GM21737 (cell line): Measurements from ENCODE around the gene FRMD4A.
"Not testable (repeated sequence)": the region's sequence is repeated elsewhere in the genome, so short reads cannot be mapped to it uniquely, and the experiment has no call there.

Source experiments
- ATAC-seq: cut with Tn5 transposase; IDR thresholded peaks from one replicate; pipeline ENCODE4 v1.9.1; 2021; ENCODE audit warnings: mild to moderate bottlenecking, moderate library complexity; ENCODE audit not compliant: unreplicated experiment

The FRMD4A gene

GRCh38 chr10:14063531-14064285 lies 267.0 kb downstream of the FRMD4A start:
- no peak for ATAC-seq

- ATAC-seq = no peak
Observed at GRCh38 chr10:14062528-14063260, 268.0 kb downstream of the FRMD4A start.

- ATAC-seq = no peak
Observed at GRCh38 chr10:14060320-14061070, 270.2 kb downstream of the FRMD4A start.

GRCh38 chr10:14056610-14057332 lies 274.0 kb downstream of the FRMD4A start:
- ATAC-seq = no peak

- no peak for ATAC-seq
Observed at GRCh38 chr10:14052931-14053330, 277.8 kb downstream of the FRMD4A start.

GRCh38 chr10:14050598-14050997 lies 280.1 kb downstream of the FRMD4A start:
- no peak for ATAC-seq

- ATAC-seq = no peak
Observed at GRCh38 chr10:14048930-14049613, 281.7 kb downstream of the FRMD4A start.

- no peak for ATAC-seq
Observed at GRCh38 chr10:14047431-14047830, 283.3 kb downstream of the FRMD4A start.

- ATAC-seq = not testable (repeated sequence)
Observed at GRCh38 chr10:14042051-14042450, 288.7 kb downstream of the FRMD4A start.

GRCh38 chr10:14040787-14041631 lies 289.7 kb downstream of the FRMD4A start:
- no peak for ATAC-seq

GRCh38 chr10:14039968-14040668 lies 290.6 kb downstream of the FRMD4A start:
- no peak for ATAC-seq

- ATAC-seq = no peak
Observed at GRCh38 chr10:14036233-14036632, 294.5 kb downstream of the FRMD4A start.

- ATAC-seq = no peak
Observed at GRCh38 chr10:14035506-14035905, 295.2 kb downstream of the FRMD4A start.

- ATAC-seq = no peak
Observed at GRCh38 chr10:14032406-14032998, 298.2 kb downstream of the FRMD4A start.

- no peak for ATAC-seq
Observed at GRCh38 chr10:14026325-14026724, 304.4 kb downstream of the FRMD4A start.

- no peak for ATAC-seq
Observed at GRCh38 chr10:14025283-14026189, 305.2 kb downstream of the FRMD4A start.
